Tibial artery (tissue), 4 donors: ENCODE data around the gene PGLYRP2.
"Not testable (repeated sequence)": the region's sequence is repeated elsewhere in the genome, so short reads cannot be mapped to it uniquely, and the experiment has no call there.

Source experiments
- DNase-seq, 2 donors: peaks; one replicate each; pipeline ENCODE4 v3.0.0-alpha.2; 2019
- H3K27ac ChIP-seq, 2 donors: fragments of 200-600 bp; sonication (generic) in 1 of 2; 1 replicate in 1 of 2; 2 replicates in 1 of 2; pipeline ENCODE4 v1.5.1; 2018 to 2019; ENCODE audit warnings: mild to moderate bottlenecking in 1 of 2
- H3K27me3 ChIP-seq, 2 donors: fragments of 200-600 bp; sonication (generic) in 1 of 2; one replicate each; pipeline versions ENCODE4 v1.5.1 to v1.6.0; 2016 to 2019
- H3K36me3 ChIP-seq, 3 donors: fragments of 200-600 bp; sonication (generic) in 2 of 3; one replicate each; pipeline ENCODE4 v1.5.1; 2016 to 2019; ENCODE audit warnings: mild to moderate bottlenecking in 2 of 3
- H3K4me1 ChIP-seq, 4 donors: fragments of 200-600 bp; sonication (generic) in 2 of 4; 1 replicate in 3 of 4; 2 replicates in 1 of 4; pipeline ENCODE4 v1.5.1; 2016 to 2019
- H3K4me3 ChIP-seq, 2 donors: fragments of 200-600 bp; sonication (generic) in 1 of 2; 1 replicate in 1 of 2; 2 replicates in 1 of 2; pipeline ENCODE4 v1.5.1; 2018 to 2019; ENCODE audit warnings: mild to moderate bottlenecking in 2 of 2
- H3K9me3 ChIP-seq, 3 donors: fragments of 200-600 bp; sonication (generic) in 1 of 3; one replicate each; pipeline ENCODE4 v1.5.1; 2016 to 2019
- intact Hi-C: fragments of 100-400 bp; cut with DNase I; formaldehyde crosslinking; loops from one replicate; pipeline ENCODE4 v1.15.0; 2023; ENCODE audit warnings: low total_unique reads
- TF ChIP-seq, protein P1 (sequence below), 2 experiments: fragments of 200-600 bp in 1 of 2; fragments of 450-650 bp in 1 of 2; IDR thresholded peaks; one replicate each; pipeline ENCODE4 v1.5.1; 2017 to 2019; ENCODE audit warnings: antibody characterized with exemption in 2 of 2, mild to moderate bottlenecking in 1 of 2, moderate library complexity in 1 of 2

The PGLYRP2 gene

DNA sequence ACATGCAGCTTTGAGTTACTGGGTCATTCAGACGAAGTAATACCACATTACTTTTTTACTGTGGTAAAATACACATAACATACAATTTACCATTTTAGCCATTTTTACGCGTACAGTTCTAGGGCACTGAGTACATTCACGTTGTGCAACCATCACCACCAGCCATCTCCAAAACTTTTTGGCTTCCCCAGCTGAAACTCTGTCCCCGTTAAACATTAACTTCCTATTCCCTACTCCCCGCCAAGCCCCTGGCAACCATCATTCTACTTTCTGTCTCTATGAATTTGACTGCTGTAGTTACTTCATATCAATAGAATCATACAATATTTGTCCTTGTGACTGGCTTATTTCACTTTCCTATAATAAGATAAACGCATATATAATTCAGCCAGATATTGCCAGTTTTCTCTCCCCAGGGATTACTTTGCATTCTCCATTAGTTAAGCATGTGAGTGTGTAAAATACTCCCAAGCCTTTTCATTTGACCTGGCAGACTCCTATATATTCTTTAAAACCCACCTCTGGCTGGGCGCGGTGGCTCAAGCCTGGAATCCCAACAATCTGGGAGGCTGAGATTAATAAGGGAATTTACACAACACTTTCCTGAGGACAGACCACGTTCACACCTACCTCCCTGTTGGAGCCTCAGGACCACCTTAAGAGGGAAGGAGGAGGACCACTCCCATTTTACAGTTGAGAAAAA lies 19.0 kb upstream of the PGLYRP2 start:
- Histone ChIP-seq H3K36me3 (no peaks in the 10 kb centered on the region), H3K4me3 (no peak overlapping the region), H3K27me3 (peaks cover 0 to 23% of the 10 kb centered on the region in 2 donors), H3K4me1 (no peaks in the 10 kb centered on the region), H3K27ac (no peak overlapping the region), H3K9me3 (no peaks in the 10 kb centered on the region)
- no peak for DNase-seq
- intact Hi-C loops: no loop called here
- TF ChIP-seq, protein P1, sequence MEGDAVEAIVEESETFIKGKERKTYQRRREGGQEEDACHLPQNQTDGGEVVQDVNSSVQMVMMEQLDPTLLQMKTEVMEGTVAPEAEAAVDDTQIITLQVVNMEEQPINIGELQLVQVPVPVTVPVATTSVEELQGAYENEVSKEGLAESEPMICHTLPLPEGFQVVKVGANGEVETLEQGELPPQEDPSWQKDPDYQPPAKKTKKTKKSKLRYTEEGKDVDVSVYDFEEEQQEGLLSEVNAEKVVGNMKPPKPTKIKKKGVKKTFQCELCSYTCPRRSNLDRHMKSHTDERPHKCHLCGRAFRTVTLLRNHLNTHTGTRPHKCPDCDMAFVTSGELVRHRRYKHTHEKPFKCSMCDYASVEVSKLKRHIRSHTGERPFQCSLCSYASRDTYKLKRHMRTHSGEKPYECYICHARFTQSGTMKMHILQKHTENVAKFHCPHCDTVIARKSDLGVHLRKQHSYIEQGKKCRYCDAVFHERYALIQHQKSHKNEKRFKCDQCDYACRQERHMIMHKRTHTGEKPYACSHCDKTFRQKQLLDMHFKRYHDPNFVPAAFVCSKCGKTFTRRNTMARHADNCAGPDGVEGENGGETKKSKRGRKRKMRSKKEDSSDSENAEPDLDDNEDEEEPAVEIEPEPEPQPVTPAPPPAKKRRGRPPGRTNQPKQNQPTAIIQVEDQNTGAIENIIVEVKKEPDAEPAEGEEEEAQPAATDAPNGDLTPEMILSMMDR (IDR thresholded peaks at IDR 0.05): no peak

DNA sequence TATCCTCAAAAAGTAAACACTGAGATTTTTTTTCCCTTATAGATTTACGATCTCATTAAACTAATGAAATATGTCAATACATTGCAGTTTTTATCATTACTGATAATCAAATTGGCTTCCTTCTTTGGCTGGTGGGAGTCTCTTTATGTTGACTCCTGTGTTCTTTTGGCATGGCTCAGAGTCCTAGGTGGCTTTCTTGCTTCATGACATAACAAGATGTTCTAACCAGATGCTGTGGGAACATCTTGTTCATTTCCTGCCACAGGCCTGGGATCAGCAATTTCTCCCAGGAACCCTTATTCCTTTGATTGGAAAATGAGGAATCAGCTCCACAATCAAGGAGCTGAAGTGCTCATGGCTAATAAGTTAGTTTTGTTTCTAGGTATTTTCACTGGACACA lies 15.8 kb upstream of the PGLYRP2 start:
- no peaks in the 10 kb centered on the region for H3K36me3 ChIP-seq
- DNase-seq: no peak
- no peaks in the 10 kb centered on the region for H3K9me3 ChIP-seq
- H3K27ac ChIP-seq: no peak overlapping the region
- H3K4me3 ChIP-seq: no peak overlapping the region
- no peaks in the 10 kb centered on the region for H3K4me1 ChIP-seq
- intact Hi-C loops: no loop called here
- TF ChIP-seq, protein P1 (IDR thresholded peaks at IDR 0.05): no peak
- peaks cover 0 to 7% of the 10 kb centered on the region in 2 donors for H3K27me3 ChIP-seq

DNA sequence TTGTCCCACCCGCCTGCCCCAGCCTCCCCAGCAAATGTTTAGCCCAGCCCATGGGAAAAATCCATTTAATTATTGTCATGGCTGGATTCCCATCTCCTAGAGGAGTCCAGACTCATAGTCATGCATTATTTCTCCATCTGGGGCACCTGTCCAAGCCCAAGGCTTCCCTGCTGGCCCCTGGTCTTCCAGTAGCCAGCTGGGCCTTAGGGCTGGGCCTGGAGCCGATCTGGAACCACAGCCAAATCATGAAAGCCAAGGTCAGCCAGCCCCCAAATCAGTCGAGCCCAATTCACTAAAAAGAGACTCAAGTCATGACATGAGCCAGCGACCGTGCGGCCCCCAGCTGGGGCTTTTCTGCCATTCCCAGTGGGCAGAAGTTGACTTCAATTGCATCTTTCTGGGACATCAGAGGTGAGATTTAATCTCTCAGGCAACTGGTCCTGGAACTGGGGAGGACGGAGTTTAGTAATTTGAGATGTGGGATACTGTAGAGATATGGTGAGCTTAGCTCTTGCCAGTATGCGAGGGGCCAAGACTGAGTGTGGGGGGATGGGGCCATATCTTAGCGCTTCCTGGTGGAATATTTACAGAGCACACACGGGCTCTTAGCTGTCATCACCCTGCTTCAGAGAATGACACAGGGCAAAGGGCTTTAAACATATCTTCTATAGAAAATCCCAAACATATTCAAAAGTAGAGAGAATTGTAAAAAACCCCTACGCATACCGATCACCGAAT lies 9.4 kb upstream of the PGLYRP2 start:
- no peaks in the 10 kb centered on the region for H3K27me3 ChIP-seq
- intact Hi-C loops: no loop called here
- no peaks in the 10 kb centered on the region for H3K4me1 ChIP-seq
- TF ChIP-seq, protein P1 (IDR thresholded peaks at IDR 0.05): no peak
- no peak for DNase-seq
- H3K36me3 ChIP-seq: no peaks in the 10 kb centered on the region
- no peaks in the 10 kb centered on the region for H3K9me3 ChIP-seq
- H3K4me3 ChIP-seq: no peak overlapping the region
- H3K27ac ChIP-seq: no peak overlapping the region

DNA sequence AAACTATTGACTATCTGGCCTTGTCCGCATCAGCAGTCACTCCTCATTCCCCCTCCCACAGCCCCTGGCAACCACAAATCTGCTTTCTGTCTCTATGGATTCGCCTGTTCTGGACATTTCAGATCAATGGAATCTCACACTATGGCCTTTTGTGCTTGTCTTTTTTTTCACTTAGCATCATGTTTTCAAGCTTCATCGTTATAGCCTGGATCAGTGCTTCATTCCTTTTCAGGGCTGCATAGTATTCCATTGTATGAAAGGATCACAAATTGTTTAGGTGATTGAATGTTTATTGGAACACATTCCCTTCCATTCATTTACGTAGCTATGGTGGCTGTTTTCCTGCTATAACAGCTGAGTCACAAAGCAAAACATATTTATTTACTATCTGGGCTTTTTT lies 7.7 kb upstream of the PGLYRP2 start:
- no peak overlapping the region for H3K27ac ChIP-seq
- no peaks in the 10 kb centered on the region for H3K27me3 ChIP-seq
- H3K4me3 ChIP-seq: no peak overlapping the region
- no peaks in the 10 kb centered on the region for H3K4me1 ChIP-seq
- H3K9me3 ChIP-seq: no peaks in the 10 kb centered on the region
- DNase-seq: no peak
- intact Hi-C loops: no loop called here
- no peaks in the 10 kb centered on the region for H3K36me3 ChIP-seq
- TF ChIP-seq, protein P1 (IDR thresholded peaks at IDR 0.05): no peak

DNA sequence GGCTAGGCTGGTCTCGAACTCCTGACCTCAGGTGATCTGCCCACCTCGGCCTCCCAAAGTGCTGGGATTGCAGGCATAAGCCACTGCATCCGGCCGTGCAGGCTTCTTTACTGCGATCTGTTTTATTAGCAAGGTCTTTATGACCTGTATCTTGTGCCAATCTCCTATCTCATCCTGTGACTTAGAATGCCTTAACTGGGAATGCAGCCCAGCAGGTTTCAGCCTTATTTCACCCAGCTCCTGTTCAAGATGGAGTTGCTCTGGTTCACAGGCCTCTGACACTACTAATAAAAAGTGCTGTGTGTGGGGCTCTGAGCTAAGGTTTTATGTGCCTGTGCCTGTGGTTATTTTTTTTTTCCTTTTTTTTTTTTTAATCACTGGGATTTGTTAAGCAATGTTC lies 6.5 kb upstream of the PGLYRP2 start:
- H3K36me3 ChIP-seq, H3K4me3 ChIP-seq, H3K27me3 ChIP-seq, intact Hi-C loops, H3K4me1 ChIP-seq, DNase-seq, H3K9me3 ChIP-seq, H3K27ac ChIP-seq: not testable (repeated sequence)

DNA sequence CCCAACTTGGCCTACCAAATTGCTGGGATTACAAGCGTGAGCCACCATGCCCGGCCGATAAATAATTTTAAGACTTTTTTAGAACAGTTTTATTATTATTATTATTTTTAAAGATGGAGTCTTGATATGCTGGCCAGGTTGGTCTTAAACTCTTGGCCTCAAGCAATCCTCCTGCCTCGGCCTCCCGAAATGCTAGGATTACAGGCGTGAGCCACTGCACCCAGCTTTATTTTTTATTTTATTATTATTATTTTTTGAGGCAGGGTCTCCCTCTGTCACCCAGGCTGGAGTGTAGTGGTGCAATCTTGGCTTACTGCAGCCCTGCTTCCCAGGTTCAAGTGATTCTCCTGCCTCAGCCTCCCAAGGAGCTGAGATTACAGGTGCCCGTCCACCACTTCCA lies 1.7 kb upstream of the PGLYRP2 start:
- H3K4me1 ChIP-seq, H3K4me3 ChIP-seq, H3K36me3 ChIP-seq, H3K27me3 ChIP-seq, H3K27ac ChIP-seq, H3K9me3 ChIP-seq, DNase-seq, intact Hi-C loops: not testable (repeated sequence)
